Hematopoietic multipotent progenitor cell treated with erythropoietin and hydrocortisone succinate and interleukin-3 and kit ligand, for 8 days (in vitro differentiated cells): Measurements from ENCODE around the gene OR10V1.

Source experiments
- DNase-seq: peaks from one replicate; pipeline ENCODE4 v3.0.0-alpha.2; 2015

The OR10V1 gene

DNA sequence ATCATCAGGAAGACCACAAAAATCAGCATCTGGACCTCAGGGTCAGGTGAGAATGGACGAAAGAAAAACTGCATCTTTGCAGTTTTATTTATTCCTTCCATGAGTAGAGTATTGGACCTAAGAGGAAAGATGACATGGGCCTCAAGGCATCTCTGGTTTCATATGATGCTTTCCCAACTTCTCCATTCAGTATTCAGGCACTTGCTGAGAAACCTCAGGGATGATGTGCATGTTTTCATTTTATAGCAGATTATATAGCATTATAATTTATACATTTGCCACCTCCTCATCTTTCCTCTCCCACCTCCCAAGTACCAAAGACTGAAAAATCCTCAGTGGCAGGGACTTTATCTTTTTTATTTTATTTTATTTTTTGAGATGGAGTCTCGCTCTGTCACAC, at the start of gene OR10V1:
Gene OR10V1, minus strand, starts transcription at position 101 of the 400 bp plus-strand sequence. Its CDS starts 0 bp downstream, at position 101.
- no peak for DNase-seq

GRCh38 chr11:59761993-59762392, 48.3 kb upstream of the OR10V1 start:
- no peak for DNase-seq

DNA sequence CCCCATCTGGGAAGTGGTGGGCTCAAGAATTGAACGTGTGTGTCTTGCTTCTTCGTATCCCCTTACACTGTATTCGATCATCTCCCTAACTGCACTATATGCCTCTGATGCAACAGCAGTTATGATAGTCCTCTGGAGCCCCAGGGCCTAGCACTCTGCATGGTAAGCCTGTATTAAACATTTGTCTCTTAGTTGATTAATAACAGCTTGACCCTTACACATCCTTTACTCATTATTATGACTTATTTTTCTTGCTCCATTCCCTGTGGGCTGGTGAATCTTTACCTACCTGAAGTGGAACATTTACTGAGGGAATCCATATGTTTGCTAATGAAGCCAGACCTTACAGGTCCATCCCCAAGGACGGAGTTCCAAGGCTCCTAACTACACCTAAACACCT, 47.1 kb upstream of the OR10V1 start:
- no peak for DNase-seq

DNA sequence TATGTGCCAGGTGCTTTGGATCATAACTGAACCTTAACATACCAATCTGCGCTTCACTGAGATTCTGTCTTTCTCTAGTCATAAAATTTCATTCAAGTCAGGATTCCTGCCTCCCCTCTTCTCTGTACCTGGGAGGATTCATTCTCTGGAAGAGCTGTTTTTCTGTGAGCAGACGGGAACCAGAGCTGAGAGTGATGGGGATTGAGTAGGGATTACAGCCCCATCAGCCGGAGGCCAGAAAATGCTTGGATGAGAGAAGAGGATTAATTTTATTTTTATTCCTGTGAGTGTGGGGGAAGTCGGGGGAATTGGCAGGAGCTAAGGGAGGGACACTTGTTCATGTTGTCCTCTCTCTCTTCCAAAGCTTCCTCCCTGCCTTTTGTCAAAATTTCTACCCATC, 46.3 kb upstream of the OR10V1 start:
- no peak for DNase-seq

GRCh38 chr11:59758401-59759037, 44.9 kb upstream of the OR10V1 start:
- DNase-seq = no peak

- peak; percentile 13 for DNase-seq
Observed at GRCh38 chr11:59756845-59757244, 43.2 kb upstream of the OR10V1 start.

GRCh38 chr11:59756558-59756840, 42.9 kb upstream of the OR10V1 start:
- no peak for DNase-seq

DNA sequence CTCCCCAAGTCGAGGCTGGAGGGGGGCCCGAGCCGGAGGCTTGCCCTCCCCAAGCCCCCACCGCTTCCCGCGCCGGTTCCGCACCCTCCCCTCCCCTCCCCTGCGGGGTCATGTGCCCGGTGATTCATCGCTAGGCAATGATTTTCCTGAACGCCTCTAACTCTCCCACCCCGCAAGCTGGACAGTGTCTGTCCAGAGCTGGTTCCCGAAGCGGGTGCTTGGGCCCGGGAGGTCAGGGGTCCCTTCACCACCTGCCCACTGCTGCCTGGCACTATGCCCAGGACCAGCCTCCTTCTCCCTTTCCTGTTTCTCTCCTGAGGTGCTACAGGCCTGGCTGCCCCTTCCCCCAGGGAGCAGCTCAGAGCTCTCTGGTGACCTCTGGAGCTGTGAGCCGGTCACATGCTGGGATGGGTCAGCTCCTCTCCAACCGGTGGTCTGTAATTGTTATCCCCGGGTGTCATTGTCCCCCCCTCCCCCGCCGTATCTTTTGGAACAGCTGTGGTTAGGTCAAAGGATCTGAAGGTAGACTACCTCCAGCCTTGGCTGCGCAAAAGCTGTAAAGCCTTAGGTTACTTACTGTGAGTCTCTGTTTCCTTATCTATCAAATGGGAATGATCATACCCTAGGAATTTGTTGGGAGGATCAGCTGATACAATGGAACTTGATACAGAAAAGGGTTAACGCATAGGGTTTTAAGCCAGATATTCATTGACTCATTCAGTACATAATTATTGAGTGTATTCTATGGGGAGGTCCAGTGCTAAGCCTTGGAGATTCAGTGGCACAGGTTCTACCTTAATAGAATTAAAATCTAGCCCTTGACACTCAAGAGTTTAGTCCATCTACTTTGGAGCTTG, 42.3 kb upstream of the OR10V1 start:
- DNase-seq = no peak

DNA sequence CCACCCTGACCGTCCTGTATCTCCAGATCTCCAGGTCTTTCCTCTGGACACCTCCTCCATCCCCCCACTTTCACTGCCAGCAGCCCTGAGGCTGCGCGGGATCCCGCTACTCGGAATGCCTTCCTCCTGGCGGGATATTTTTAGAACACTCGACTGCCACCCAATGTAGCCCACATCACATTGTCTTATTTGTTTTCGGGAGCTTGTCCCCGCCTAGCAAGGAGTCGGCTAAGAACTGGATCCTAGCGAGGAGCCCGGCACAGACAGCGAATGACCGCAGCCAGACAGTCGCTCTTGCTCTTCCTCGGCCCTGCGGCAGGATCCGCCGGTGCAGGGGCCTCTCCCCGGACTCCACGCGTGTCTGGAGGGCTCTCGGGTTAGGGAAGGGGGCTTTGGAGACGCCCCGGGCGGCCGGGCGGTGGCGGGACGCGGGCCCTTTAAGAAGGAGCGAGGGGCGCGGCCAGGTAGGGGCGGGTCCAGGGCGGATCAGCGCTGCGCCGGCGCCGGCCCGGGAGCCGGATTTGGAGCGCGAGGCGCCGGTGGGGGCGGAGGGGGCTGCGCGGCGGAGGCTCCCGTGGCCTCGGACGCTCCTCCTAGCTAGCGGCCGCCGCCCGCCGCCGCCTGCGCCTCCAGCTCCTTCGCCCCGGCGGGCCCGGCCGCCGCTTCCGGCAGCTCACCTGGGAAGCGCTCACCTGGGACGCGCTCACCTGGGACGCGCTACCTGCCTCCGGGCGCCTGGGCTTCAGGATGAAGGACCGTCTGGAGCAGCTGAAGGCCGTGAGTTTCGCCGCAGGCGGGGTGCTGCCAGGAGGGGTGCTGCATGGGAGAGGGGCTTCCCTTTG, 41.4 kb upstream of the OR10V1 start, which contains the start of gene STX3:
Gene STX3, plus strand, starts transcription at position 518 of the 842 bp plus-strand sequence. Its CDS starts 230 bp downstream, at position 748.
- DNase-seq = peak; percentile 25

- DNase-seq = peak; percentile 8
Observed at GRCh38 chr11:59754494-59754858, 40.8 kb upstream of the OR10V1 start.

- peak; percentile 82 for DNase-seq
Observed at GRCh38 chr11:59753650-59754493, 40.2 kb upstream of the OR10V1 start.

DNA sequence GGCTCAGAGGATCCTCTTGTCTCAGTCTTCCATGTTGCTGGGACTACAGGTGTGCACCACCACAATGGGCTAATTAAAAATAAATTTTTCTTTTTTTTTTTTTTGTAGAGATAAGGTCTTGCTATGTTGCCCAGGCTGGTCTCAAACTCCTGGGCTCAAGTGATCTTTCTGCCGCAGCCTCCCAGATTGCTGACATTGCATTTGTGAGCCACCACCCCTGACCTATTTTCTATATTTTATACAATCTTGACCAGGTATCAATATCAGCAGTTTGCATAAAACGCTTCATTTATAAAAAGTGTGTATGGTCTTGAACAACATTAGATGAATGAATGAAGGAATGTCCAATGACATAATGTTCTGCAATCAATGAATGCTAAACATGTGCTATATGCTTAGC, 32.5 kb upstream of the OR10V1 start:
- DNase-seq = no peak

DNA sequence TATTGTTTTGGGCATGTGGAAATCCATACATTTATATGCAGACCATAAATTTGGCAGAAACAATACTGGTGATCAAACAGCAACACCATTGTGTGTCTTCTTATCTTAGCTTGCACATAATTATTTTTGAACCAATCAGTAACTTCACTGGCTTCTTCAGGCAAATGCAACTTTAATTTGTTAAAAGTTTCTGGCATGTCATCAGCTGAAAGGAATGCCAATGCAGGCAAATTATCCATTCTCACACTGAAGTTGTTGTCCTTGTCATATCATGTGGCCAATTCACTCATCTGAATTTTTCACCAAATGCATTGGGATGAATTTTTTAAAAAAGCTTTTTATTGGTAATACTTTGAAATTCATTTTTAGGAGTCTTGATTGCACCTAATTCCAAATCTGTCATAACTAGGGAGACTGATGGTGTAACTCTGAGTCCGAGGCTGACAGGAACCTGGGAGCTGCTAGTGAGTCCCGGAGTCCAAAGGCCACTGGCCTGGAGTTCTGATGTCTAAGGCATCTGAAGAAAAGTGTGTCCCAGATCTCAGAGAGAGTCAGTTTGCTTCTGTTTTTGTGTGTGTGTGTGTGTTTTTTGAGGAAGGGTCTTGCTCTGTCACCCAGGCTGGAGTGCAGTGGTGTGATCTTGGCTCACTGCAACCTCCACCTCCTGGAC, 17.4 kb upstream of the OR10V1 start:
- DNase-seq = no peak

GRCh38 chr11:59729834-59730233, 16.2 kb upstream of the OR10V1 start:
- no peak for DNase-seq

DNA sequence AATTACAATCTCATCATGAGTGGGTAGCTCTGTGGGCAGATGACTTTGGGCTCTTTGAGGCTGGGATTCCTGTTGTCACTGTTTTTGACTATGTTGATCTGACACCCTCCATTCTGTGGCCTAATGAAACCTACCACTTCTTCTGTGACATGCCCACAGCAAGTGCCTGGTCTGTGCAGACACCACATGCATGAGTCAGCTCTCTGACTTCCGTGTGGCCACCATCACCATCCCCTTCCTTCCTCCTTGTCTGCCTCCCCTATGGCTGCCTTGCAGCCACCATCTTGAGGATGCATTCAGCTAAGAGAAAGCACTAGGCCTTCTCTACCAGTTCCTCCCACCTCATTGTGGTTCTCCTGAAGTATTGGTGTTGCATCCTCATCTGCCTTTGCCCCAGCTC, 15.3 kb upstream of the OR10V1 start:
- DNase-seq = no peak

GRCh38 chr11:59728154-59728553, 14.5 kb upstream of the OR10V1 start:
- DNase-seq = no peak

GRCh38 chr11:59727426-59727825, 13.8 kb upstream of the OR10V1 start:
- no peak for DNase-seq

- DNase-seq = no peak
Observed at GRCh38 chr11:59724066-59724465, 10.4 kb upstream of the OR10V1 start.

DNA sequence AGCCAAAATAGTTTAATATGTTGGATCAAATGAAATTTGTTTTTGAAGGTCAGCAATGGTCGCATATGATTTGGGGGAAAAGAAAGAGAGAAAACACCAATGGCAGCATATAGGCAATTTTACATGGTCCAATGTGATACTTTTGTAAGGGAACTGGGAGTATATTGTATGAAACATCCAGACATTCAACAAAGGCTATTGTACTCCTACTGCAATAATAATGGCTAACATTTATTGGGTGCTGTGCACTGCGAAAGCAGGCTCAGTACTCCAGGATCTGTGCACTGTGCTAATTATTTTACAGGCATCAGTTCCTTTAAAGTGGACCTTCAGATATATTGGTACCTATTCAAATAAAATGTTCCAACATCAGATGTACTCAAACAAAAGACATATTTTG, 5.9 kb upstream of the OR10V1 start:
- no peak for DNase-seq

GRCh38 chr11:59716051-59716450, 2.4 kb upstream of the OR10V1 start:
- peak; percentile 10 for DNase-seq

DNA sequence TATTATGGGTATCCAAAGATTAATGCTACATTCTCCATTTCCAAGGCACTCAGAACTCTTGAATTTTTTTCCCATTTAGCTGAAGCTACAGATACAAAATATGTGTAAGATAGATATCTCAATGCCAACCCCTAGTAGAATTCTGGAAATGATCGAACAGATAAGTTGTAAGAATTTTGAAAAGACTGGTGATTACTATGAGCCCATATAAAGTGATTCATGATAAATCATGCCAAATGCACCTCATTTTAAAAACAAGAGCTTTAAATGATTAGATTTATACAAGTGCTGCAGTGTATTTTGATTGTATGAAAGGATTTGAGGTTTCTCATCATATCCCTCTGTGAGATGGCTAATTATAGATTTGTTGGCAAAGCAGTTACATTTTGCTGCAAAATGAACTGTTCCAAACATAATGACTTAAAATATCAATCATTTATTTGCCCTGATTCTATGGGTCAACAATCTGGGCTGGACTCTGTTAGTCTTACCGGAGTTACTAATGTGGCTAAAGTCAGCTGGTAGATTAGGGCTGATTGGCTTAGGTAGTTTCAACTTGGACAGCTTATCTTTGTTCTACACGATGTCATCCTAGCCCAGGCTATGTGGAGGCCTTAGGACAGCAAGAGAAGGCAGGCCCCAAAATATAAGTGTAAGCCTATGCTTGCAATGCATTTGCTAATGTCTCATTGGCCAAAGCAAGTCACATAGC, 3.4 kb downstream of the OR10V1 start:
- DNase-seq = no peak
